C4-2B (cell line): Measurements from ENCODE around the gene RNLS.

ENCODE experiments used
- H3K27ac ChIP-seq: fragments of 450-650 bp; 2 replicates; pipeline ENCODE4 v1.5.1; 2017
- CTCF ChIP-seq: fragments of 450-650 bp; conservative IDR thresholded peaks from 2 replicates; pipeline ENCODE4 v1.5.1; 2017; ENCODE audit warnings: mild to moderate bottlenecking
- ZFX ChIP-seq: fragments of 450-650 bp; IDR thresholded peaks from 2 replicates; pipeline ENCODE4 v1.6.1; 2017

The RNLS gene

GRCh38 chr10:88608780-88609179 lies 25.7 kb upstream of the RNLS start:
- no peak overlapping the region for H3K27ac ChIP-seq
- TF ChIP-seq ZFX: no peak
- no peak for TF ChIP-seq CTCF

- no peak overlapping the region for H3K27ac ChIP-seq
- no peak for TF ChIP-seq ZFX
- no peak for TF ChIP-seq CTCF
These were observed 25.1 kb upstream of the RNLS start for GRCh38 chr10:88608052-88608732.

- TF ChIP-seq CTCF (no peak), ZFX (no peak)
These were observed 14.9 kb upstream of the RNLS start for GRCh38 chr10:88598055-88598454.

GRCh38 chr10:88594482-88594881 lies 11.4 kb upstream of the RNLS start:
- H3K27ac ChIP-seq: no peak overlapping the region
- TF ChIP-seq ZFX (no peak), CTCF (no peak)

More at GRCh38 chr10:88598055-88598454, 14.9 kb upstream of the RNLS start:
- H3K27ac ChIP-seq: no peak overlapping the region

- H3K27ac ChIP-seq: no peak overlapping the region
- TF ChIP-seq CTCF: no peak
- TF ChIP-seq ZFX: no peak
These were observed 9.8 kb upstream of the RNLS start for GRCh38 chr10:88592906-88593305.

GRCh38 chr10:88592381-88592780 lies 9.3 kb upstream of the RNLS start:
- no peak overlapping the region for H3K27ac ChIP-seq
- TF ChIP-seq CTCF (no peak), ZFX (no peak)

GRCh38 chr10:88586462-88586861 lies 3.3 kb upstream of the RNLS start, which contains the start of gene LIPJ:
LIPJ (plus strand) TSS chr10:88586762; CDS start chr10:88590688, 3,926 bp downstream.
- TF ChIP-seq ZFX (no peak), CTCF (no peak)
- H3K27ac ChIP-seq: no peak within 1 kb of the TSS
